Hepatic stellate cell (primary cell): ENCODE data around the gene APBA1.

Experiments used
- DNase-seq: peaks from one replicate; pipeline ENCODE4 v3.0.0; 2011; ENCODE audit warnings: low spot score

APBA1 gene

DNA sequence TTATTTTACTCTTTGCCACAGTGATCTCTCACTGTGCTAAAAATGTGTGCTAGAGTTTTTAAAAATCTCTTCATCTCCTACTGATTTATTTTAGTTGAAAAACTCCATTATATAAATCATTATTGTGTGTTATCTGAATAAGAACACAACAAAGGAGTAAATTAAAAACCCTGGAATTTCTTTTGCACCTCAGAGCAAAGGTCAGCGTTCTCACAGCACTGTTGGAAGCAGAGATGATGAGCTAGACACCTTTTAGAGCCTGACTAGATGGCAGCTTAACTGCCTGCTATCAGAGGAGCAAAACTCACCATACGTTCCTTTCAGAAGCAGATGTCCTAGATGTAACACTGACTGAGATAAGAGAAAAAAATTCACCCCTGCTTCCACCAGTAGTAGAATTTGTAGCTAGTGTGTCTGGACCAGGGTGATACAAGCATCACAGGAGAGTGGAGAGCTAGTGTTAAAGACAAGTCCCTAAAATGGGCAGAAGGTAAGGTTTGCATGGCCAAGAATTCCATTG, 200.0 kb downstream of the APBA1 start:
- DNase-seq = no peak

DNA sequence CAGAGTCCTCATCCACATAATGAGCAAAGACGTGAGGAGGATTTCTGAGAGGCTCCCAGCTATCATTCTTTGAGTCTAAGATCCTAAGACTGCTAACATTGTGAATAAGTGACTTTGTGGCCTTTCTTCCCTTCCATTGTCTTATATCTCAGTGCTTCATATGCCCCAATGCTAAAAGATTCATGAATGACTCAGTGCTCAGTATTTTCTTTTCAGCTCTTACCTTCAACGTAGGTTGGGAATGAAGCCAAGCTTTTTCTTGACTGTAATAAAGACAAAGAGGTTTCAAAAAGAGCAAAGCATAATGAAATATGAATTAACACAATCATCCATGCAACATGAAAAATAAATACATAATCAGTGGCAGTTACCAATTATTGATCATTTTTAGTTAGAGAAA, 200.7 kb downstream of the APBA1 start:
- no peak for DNase-seq

DNA sequence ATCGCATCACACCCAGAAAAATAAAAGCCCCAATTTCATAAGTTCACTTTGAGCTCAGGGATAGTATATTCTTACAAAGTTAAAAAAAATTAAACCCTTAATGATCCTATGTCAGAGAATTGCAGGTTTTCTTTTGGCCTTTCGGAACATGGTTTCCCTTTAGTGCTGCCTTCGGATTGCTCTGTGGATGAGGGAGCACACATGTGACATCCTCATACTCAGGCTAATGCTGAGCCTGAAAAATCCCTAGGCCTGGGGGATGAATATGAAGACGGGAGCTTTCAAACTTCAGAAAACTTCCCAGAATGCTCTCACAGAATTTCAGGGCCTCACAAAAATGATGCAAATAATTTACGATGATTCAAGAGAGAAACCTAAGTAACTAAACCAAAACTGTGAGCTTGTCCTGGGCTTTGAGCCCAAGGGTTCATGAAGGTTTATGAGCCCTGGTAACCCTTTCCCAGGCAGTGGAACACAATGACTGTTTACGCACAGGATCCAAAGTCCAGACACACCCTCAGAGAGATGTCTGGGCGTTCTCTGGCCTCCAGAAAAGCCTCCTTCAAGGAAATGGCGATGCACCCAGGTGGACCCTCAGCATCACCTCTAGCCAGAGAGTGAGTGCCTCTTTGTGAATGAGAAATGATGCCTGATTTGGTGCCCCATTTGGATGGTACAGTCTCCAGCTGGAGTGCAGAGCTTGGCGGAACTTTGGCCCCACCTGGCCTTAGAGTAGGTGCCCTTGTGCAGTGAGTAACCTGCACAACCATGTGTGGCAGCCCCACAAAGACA, 201.8 kb downstream of the APBA1 start:
- no peak for DNase-seq

DNA sequence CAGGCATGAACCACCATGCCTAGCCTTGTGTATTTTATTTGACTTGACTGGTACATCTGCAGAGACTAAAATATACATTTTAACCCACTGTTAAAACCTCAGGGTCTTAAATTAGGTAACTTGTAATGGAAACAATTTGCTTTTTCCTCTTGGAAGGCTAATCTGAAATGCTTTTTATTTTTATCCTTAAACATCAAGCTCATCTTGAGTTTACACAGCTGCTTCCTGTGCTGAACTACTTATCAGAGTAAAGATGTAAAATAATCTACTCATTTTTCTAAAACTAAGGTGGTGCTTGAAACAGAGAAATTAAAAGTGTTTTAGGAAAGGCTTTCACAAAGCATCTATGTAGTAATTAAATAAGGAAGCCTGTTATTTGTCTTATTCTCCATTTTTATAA, 203.0 kb downstream of the APBA1 start:
- DNase-seq = no peak

DNA sequence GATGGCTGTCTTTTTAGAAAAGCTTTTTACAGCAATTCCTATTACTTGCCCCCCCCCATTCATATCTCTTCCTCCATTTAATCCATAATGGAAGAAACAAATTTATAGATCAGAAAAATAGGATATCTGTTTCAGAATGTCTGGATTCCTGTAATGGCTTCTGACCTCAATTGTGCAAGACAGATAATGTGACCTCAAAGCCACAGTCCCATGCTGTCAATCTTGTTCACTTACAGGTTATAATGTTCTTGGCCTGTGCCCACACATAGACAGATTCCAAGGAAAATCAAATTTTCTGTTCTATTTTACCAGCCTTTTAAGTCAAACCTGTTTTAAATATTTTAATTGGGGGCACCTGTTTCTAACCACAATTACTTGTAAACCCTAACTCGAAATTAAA, 203.8 kb downstream of the APBA1 start:
- no peak for DNase-seq

DNA sequence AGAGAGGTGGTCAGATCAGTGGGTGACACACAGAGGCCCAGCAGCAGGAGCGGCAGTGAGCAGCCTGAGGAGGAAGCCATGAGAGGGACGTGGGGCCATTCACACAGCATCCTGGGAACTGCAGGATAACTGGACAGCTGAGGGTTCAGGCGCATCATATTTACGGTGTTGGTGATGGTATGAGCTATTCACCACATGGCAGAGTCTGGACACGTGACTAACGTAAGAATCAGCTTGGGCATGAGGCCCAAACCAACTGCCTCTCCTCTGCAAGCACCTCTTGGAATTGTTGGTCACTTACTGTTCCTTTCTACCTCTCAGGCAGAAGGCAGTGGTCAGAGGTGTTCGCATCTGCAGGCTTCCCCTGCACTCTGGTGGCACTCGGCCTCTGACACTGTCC, 206.0 kb downstream of the APBA1 start:
- no peak for DNase-seq

DNA sequence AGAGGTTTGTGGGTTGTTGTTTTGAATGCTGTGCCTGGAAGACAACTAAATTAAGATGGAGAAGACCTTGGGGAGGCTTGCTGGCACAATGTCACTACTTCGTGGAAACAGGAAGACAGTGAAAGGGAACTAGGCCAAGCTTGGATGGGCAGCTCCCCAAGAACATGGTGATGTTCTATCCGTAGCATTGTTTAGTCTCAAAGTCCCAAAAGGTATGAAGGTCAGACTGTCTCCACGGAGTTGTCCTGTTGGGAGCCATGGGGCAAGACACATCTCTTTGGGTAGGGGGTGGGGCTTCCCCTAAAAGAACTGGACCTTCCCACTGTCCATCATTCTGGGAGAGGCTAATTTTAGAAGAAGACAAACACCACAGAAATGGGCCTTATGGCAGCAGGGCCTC, 206.7 kb downstream of the APBA1 start:
- DNase-seq = no peak

DNA sequence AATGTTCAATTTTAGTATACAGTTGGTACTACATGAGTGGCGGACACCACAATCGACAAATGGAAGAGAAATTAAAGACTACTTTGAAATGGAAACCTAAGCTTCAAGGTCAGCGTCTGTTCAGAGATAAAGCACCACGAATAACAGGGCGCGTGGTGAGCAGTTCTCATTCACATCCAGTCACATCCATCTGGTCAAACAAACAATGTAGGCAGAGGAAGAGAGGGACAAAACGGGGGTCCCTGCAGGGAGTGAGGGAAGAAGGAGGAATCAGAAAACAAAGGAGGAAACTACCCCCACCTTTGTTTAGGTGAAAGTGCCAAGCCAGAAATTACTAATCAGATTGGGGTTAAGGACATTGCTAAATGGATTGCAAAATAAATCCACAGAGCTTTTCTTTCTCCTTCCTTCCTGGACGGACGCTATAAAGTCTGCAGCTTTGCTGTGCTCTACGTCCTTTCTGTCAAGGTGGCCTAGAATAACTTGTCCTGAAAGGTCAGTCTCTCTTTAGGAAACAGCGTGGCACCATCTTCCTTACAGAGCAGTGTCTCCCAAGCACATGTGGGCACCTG, 208.6 kb downstream of the APBA1 start:
- DNase-seq = no peak

DNA sequence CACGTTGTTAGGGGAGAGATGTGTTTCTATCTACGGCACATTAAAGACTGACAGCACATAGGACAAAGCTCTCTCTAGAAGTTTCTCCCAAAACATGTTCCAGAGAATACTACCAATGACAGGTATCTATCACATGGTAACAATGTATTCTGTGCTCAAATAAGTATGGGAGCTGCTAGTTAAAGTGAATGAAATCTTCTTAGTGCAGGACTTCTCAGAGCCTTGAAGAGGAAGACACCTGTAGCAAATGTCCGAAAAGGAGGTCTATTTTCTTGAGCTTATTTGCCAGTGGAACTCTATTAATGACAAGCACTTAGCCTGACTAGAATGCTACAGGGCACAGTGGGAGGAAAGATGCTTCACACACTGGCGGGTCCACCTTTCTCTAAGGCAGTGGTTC, 209.8 kb downstream of the APBA1 start:
- DNase-seq = no peak

DNA sequence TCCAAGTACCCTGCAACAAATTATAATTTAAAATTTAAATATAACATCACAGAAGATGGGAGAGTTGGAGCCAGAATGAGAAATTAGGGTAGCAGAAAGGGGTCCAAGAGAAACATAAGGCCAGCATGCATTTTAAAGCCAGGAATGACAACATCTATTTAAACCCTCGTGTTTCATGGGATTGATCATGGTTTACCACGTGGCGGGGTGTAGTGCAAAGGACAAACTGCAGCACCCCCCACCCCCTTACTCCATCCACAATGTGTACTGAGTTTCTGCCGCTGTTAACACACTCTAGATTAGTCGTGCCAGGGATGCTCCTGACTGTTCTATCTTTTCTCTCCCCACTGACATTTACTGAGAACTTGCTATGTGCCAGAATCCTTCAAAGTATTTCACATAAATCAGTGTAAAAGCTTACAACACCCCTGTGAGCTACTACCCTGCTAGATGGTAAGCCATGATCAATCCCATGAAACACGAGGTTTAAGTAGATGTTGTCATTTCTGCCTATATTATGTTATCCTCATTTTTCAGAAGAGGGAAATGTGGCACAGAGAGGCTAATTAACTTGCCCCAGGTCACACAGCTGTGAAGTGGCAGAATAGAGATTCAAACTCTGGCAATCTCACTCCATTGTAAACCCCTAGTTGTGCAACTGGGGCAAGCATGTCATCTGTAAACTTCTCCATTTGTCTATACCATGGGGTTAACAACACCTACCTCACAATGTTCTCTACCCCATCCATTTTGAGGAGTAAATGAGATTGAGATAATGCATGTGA, 210.9 kb downstream of the APBA1 start:
- DNase-seq = no peak

DNA sequence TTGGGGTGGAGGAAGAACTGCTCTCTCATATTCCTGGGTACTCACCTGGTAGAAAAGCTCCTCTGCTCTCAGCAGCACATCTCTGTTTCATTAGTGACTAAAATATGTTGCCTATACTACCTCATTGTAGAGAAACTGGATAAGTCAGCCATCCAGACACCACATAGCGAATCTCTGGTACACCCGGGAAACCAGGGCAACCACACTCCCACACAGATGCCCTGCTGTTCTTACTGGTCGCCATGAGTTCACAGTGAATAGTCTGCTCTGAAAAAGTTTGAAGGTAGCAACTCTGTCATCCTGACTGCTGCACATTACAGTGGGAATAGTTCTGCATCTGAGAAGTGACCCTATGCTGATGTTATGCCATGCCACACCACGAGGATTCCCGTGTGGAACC, 212.2 kb downstream of the APBA1 start:
- DNase-seq = no peak

DNA sequence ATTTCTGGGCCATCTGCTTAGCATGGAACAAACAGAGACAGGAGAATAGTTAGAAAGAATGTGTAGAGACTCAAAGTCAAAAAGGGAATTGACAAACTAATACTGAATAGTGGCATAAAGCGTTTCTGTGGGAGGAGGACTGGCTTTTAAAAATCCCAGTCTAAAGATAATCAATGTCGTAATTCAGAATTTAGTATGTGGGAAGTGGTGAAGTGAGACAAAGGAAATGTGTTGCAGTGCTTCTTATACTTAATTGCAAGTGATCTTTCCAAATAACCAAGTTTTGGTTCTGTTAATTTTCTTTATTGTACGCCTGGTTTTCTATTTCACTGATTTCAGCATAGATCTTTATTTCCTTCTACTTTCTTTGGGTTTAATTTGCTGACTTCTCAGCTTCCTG, 214.0 kb downstream of the APBA1 start:
- no peak for DNase-seq

DNA sequence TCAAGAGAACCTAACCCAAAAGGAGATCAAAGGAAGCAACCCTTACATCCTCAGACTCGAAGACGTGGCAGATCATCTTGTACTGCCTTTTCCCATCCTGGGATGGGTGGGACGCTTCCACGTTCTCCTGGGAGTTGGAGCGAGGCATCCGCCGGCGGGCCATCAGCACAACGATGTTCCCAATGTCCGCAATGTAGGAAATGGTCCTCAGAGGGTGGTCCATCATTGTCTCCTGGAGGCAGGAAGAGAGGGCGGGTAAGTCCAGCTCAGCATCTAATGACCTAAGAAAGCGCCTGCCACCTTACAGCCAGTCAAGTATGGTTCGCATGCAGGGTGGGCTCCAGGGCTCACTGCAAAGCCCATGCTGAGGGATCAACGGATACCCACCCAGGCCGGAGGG, 216.0 kb downstream of the APBA1 start:
- DNase-seq = no peak

DNA sequence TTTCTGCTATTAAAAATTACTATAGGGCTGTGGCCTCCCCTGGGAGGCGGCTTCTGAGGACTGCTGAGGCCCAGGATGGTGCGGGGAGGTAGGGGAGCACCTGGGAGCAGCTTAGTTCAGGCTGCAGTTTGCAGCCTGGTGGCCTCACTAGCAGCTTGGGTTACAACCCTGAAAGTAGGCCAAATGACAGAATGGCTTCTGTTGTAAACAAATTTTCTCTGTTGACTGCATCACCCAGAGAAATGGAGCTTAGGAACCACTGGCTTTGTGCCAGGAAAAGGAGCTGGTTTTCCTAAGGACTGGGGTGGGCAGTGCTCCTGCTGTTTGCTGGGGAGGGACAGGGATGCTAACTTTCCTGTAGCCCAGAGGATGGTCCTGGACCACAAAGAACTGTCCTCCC, 216.9 kb downstream of the APBA1 start:
- DNase-seq = no peak

DNA sequence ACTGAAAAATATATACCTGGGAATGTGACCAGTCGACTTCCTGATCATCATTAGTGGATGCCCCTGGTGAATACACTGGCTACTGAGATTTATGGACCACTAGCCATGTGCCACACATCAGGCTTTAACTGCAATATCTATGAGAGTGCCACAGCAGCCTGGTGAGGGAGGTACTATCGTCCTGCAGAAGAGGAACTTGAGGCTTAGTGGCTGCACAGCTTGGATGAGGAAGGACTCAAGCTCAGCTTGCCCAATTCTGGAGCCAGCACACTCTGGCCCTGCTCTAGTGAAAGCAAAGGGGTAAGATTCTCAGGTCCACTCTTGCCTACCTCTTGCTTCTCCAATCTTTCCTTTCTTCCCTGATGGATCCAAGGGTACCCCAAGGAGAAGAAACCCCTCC, 217.8 kb downstream of the APBA1 start:
- DNase-seq = no peak

DNA sequence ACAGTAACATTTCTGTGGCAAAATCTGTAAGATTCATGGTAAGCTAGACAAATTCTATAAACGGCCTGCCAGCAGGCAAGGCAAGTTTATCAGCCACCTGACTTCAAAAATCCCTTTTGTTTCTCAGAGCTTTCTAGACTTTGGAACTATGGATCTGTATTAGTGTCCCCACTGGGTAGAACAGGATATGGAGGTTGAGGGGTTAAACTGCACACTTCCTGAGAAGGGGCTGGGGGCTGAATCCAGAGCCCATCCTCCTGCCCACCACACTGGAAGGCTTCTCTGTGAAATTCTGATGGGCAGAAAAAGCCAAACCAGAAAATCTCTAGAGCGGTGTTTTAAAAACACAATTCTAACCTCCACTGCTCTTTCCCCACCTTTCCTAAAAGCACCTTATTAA, 218.4 kb downstream of the APBA1 start:
- DNase-seq = no peak

DNA sequence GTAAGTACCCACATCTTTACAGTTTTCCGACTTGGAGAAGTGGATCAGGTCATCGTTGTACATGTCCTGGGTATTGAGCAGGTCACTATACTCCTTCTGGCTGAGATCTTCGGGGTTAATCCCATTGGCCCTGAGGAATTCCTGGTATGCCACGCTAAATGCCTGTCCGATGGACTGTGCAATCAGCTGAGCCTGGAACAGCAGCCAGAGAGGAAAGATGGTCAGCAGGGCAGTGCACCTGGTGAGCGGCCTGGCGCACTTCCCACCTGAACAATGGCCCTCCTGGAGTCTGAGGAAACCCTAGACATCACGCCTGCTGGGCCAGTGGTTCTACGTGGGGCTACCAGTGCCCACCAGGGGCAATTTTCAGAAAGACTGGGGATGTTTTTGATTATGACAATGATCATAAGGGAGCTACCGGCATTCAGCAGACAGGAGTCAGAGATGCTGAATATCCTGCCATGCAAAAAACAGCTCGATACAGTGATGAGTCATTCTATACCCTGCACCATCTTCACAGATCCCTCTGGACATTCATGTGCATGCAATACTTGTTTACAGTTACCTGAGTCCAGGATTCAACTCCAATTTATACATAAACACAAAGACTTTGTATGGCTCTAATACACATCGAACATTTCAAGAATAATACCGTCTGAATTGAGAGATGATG, 219.9 kb downstream of the APBA1 start:
- DNase-seq = no peak

DNA sequence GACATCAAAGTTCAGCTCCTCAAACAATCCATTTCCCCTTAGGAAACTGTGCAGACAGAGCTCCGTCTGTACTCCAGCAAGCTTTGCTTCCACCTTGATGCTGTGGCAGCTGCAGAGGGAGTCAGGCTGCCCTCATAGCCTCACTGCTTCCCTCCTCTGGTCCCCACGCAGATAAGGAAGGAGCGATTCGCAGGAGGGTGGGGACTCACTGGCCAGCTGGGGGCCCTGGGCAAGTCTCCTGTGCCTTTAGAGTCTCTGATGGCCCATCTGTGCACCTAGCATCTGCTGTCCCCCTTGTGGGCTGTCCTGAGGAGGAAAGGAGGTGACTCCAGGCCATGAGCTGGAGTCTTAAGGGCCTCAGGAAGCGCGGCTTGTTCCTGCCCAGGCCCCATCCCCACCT, 225.7 kb downstream of the APBA1 start:
- DNase-seq = no peak

DNA sequence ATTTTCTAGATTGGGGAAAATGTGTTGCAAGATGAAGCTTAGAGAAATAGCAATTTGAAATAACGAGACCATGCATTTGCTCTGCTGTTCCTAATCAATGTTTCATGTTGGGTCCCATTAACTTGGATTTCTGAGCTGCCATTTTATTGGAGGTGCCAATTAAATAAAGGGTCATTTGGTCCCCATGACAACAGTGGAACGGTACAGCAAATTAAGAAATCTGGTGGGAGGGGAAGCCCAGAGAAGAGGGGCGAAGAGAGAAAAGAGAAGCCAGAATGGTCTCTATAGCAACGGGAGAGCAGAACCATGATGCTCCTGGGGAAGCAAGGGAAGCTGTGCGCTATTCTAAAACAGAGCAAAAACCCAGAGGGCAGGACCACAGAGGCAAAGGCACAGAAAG, 226.9 kb downstream of the APBA1 start:
- DNase-seq = no peak

DNA sequence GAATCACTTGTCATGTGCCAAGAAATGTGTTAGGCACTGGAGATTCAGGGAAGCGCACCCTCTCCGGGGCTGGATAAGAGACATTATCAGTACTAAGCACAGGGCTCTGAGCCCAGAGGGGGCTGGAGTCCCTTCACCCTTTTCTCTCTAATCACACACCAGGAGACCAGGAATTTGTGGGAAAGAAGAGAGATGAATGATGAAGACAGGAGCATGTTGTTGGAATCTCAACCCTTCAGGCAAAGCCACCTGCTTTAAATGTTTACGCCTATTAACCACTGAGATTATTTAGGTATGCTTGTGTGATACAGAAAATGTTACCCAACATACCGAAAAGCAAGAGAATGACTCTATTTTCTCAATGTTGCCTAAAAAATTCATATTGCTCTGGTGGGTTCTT, 227.4 kb downstream of the APBA1 start:
- no peak for DNase-seq

DNA sequence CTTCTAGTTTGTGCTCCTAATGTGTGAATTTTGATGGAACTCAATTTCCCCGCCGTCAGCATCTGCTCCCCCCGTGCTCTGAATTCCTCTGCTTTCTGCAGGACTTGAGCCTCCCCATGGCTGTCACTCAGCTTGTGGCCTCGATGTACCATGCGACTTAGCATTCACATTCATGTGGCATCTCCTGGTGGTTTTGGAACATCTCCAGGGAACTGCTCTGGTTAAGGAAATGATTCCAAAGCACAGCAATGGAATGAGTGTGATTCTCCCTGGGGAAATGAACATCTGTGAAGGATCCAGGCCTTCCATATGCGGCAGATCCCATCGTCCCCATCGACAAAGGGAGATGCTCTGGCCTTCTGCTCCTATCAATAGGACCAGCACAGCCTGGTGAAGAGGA, 228.2 kb downstream of the APBA1 start:
- DNase-seq = peak; percentile 72

DNA sequence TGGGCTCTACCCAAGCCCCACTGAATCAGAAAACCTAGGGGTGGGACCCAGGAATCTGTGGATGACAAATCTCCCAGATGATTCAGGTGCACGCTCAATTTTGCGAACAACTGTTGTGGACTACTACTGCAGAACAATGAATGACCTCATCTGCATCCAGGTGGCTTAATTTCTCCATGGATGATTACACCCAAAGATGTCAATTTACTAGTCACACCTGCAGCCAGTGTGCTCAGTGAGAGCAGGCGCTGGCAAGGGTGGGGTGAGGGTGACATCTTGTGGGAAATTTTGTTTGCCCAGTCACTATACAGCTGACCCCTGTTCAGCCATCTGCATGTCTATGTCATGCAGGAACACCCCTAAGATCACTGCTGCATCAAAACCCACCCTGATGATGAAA, 229.0 kb downstream of the APBA1 start:
- DNase-seq = no peak

DNA sequence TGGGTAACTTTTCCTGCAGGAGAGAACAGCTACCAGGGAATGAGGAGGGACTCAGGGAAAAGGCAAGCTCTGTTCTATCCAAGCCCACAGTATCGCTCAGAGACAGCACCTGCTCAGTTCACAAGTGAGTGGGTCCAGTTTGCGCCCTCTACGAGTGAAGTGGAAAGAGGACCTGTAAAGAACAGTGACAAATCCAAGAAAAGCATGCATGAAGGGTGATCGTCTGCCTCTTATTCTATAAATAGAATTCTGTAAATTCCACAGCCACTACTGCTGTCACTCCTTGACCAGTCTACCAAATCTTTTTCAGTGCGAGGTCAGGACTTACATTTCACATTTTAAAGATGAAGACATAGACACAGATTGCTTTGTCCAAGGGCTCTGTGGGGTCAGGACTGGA, 229.7 kb downstream of the APBA1 start:
- peak; percentile 57 for DNase-seq
